SK-N-SH (cell line): Measurements from ENCODE around the gene ELK1. TPM values are rescaled to one million over a fixed set of nuclear protein-coding genes. Genes with fewer than 3 reads are reported as not detected.

ENCODE experiments used
- CTCF ChIA-PET: fragments of 300-600, 350-600 bp; formaldehyde crosslinking; extraction: SDS; loops from one replicate; lab custom pipeline; 2021; lab: Yijun Ruan, JAX
- POLR2A ChIA-PET: fragments of 350-600 bp; sonication (Branson Sonifier 250); formaldehyde crosslinking; extraction: SDS; loops from one replicate; lab custom pipeline; 2020; ENCODE audit warnings: antibody characterized with exemption, inconsistent platforms; lab: Yijun Ruan, JAX
- DNase-seq: peaks from one replicate; pipeline ENCODE4 v3.0.0; 2012
- H2AFZ ChIP-seq: fragments of 200-600 bp; sonication (generic); 2 replicates; pipeline ENCODE4 v1.8.1; 2016; ENCODE audit warnings: antibody characterized with exemption, mild to moderate bottlenecking, low read depth
- H3F3A ChIP-seq: fragments of 200-600 bp; sonication (generic); replicated peaks from 2 replicates; pipeline ENCODE3; 2016; ENCODE audit warnings: antibody characterized with exemption, mild to moderate bottlenecking; ENCODE audit not compliant: insufficient read depth
- H3K27ac ChIP-seq, 2 experiments: fragments of 200-500 bp in 1 of 2; fragments of 200-600 bp in 1 of 2; sonication (Bioruptor generic) in 1 of 2; sonication (generic), shearing (Covaris generic) in 1 of 2; 2 replicates each; pipeline versions ENCODE4 v1.5.1 to v1.6.1; 2014 to 2016; ENCODE audit warnings: low read depth in 2 of 2, inconsistent platforms in 1 of 2, low read length in 1 of 2, mild to moderate bottlenecking in 1 of 2, mixed read lengths in 1 of 2
- H3K27me3 ChIP-seq: fragments of 200-600 bp; sonication (generic), shearing (Covaris generic); 2 replicates; pipeline ENCODE4 v1.6.1; 2016; ENCODE audit warnings: mixed run types; ENCODE audit not compliant: insufficient read depth
- H3K36me3 ChIP-seq, 2 experiments: fragments of 200-500 bp in 1 of 2; fragments of 200-600 bp in 1 of 2; sonication (Bioruptor generic) in 1 of 2; sonication (generic) in 1 of 2; replicated peaks in 1 of 2; 2 replicates each; pipeline versions ENCODE3 to v1.5.1; 2014 to 2016; ENCODE audit warnings: low read length in 1 of 2, mild to moderate bottlenecking in 1 of 2; ENCODE audit not compliant: insufficient read depth in 2 of 2, control insufficient read depth in 1 of 2
- H3K4me1 ChIP-seq, 2 experiments: fragments of 200-500 bp in 1 of 2; fragments of 200-600 bp in 1 of 2; sonication (Bioruptor generic) in 1 of 2; sonication (generic), shearing (Covaris generic) in 1 of 2; 2 replicates each; pipeline versions ENCODE4 v1.5.1 to v1.6.1; 2014 to 2016; ENCODE audit warnings: low read depth in 1 of 2, low read length in 1 of 2, mixed run types in 1 of 2; ENCODE audit not compliant: insufficient read depth in 2 of 2, control insufficient read depth in 1 of 2
- H3K4me2 ChIP-seq: fragments of 200-600 bp; sonication (generic), shearing (Covaris generic); 2 replicates; pipeline ENCODE4 v1.6.1; 2017; ENCODE audit warnings: mixed run types
- H3K4me3 ChIP-seq, 2 experiments: fragments of 200-500 bp in 1 of 2; fragments of 200-600 bp in 1 of 2; sonication (Bioruptor generic) in 1 of 2; sonication (generic), shearing (Covaris generic) in 1 of 2; 2 replicates each; pipeline versions ENCODE4 v1.5.1 to v1.8.1; 2014 to 2016; ENCODE audit warnings: low read depth in 2 of 2, inconsistent platforms in 1 of 2, low read length in 1 of 2, mild to moderate bottlenecking in 1 of 2, mixed read lengths in 1 of 2, moderate library complexity in 1 of 2
- H3K79me2 ChIP-seq: fragments of 200-600 bp; sonication (generic); 2 replicates; pipeline ENCODE4 v1.8.1; 2017; ENCODE audit warnings: mild to moderate bottlenecking; ENCODE audit not compliant: insufficient read depth
- H3K9ac ChIP-seq: fragments of 200-600 bp; sonication (generic); 2 replicates; pipeline ENCODE4 v1.6.1; 2017; ENCODE audit warnings: mixed run types
- H3K9me2 ChIP-seq: fragments of 200-600 bp; sonication (generic); 2 replicates; pipeline ENCODE4 v1.6.1; 2017; ENCODE audit warnings: mixed run types
- H3K9me3 ChIP-seq: fragments of 200-600 bp; sonication (generic); 2 replicates; pipeline ENCODE4 v1.6.1; 2017; ENCODE audit warnings: mixed run types, mild to moderate bottlenecking, moderate library complexity
- H4K20me1 ChIP-seq: fragments of 200-600 bp; sonication (generic); 2 replicates; pipeline ENCODE4 v1.6.1; 2017; ENCODE audit warnings: mild to moderate bottlenecking, mixed run types; ENCODE audit not compliant: insufficient read depth
- GATA2 ChIP-seq: sonication (generic); formaldehyde crosslinking; IDR thresholded peaks from 2 replicates; pipeline ENCODE4 v1.5.0; 2020; ENCODE audit warnings: mild to moderate bottlenecking, missing genetic modification reagents
- IRF3 ChIP-seq: fragments of 150-350 bp; IDR thresholded peaks from 2 replicates; pipeline ENCODE4 v1.6.1; 2016; ENCODE audit warnings: mild to moderate bottlenecking, low read depth, low read length
- MAX ChIP-seq: IDR thresholded peaks from 2 replicates; pipeline ENCODE4 v1.4.0; 2012; ENCODE audit warnings: low read depth
- MEF2A ChIP-seq: IDR thresholded peaks from 2 replicates; pipeline ENCODE4 v1.4.0; 2012; ENCODE audit warnings: low read depth, borderline replicate concordance
- PBX3 ChIP-seq: IDR thresholded peaks from 2 replicates; pipeline ENCODE4; 2012
- POLR2AphosphoS5 ChIP-seq: IDR thresholded peaks from 2 replicates; pipeline ENCODE4 v1.6.1; 2012; ENCODE audit warnings: low read depth, low read length
- REST ChIP-seq: IDR thresholded peaks from 2 replicates; pipeline ENCODE4 v1.6.1; 2012; ENCODE audit warnings: mild to moderate bottlenecking, low read depth, low read length, moderate library complexity
- USF2 ChIP-seq: fragments of 150-350 bp; IDR thresholded peaks from 2 replicates; pipeline ENCODE4 v1.6.1; 2017; ENCODE audit warnings: antibody characterized with exemption, low read length, low read depth, borderline replicate concordance
- WGBS: methylation state at CpG from one replicate; pipeline ENCODE4 v1.1.6; 2017; ENCODE audit warnings: low lambda C conversion rate; 5-methylcytosine and 5-hydroxymethylcytosine counted together
- polyA plus RNA-seq, 3 experiments: library from polyadenylated mRNA; depleted of rRNA; stranded (reverse); fragments of >200 nt; gene quantifications; 2 replicates each; pipeline ENCODE4 v1.2.3, GENCODE V29; 2012

The ELK1 gene
- polyA plus RNA-seq, 1 of the 3 experiments (the other 2 are of a cell fraction) = 14.6 TPM

- Histone ChIP-seq H3K4me1 (no peaks in the 10 kb centered on the region), H3K79me2 (no peaks in the 10 kb centered on the region), H2AFZ (no peak overlapping the region), H3K4me3 (no peak overlapping the region), H3K4me2 (no peak overlapping the region), H3K9me2 (no peaks in the 10 kb centered on the region), H3K9me3 (no peaks in the 10 kb centered on the region), H4K20me1 (no peaks in the 10 kb centered on the region), H3K9ac (no peak overlapping the region), H3K36me3 (no peaks in the 10 kb centered on the region), H3K27ac (no peak overlapping the region), H3K27me3 (no peaks in the 10 kb centered on the region), H3F3A (no peaks in the 10 kb centered on the region)
- ChIA-PET CTCF (no interaction called here), POLR2A (no interaction called here)
- 57% methylated on average over 5 of the region's 5 CpGs for WGBS
- TF ChIP-seq USF2 (no peak), IRF3 (no peak), REST (no peak), GATA2 (CRISPR knock-in tag) (no peak), MEF2A (no peak), MAX (no peak), PBX3 (no peak), POLR2AphosphoS5 (no peak)
- no peak for DNase-seq
Measured at GRCh38 chrX:47590984-47591383, 59.4 kb downstream of the ELK1 start.
